K562 (cell line): ENCODE measurements around the gene CPVL. TPM values are rescaled to one million over a fixed set of nuclear protein-coding genes. Genes with fewer than 3 reads are reported as not detected.
A peak's percentile ranks its signal among the peaks of the same experiment; 100 is the strongest.

Source experiments
- ATAC-seq: fragments of 200-7000 bp; cut with Tn5 transposase; 3 replicates; pipeline ENCODE4 v1.9.1; 2020; ENCODE audit warnings: moderate library complexity
- BruUV-seq: library from RNA; stranded (reverse); fragments of 400-500 nt; replicated peaks from 2 replicates; lab custom pipeline; 2021; lab: Mats Ljungman, UMichigan
- CTCF ChIA-PET: fragments of 300-600 bp; formaldehyde crosslinking; extraction: SDS; loops from one replicate; lab custom pipeline; 2021; ENCODE audit warnings: low intra/inter-chr PET ratio; lab: Yijun Ruan, JAX
- POLR2A ChIA-PET: fragments of 300-600, 350-650 bp; sonication (Branson Sonifier 250); formaldehyde crosslinking; extraction: SDS; loops from one replicate; lab custom pipeline; 2021; ENCODE audit warnings: antibody characterized with exemption, inconsistent platforms; lab: Yijun Ruan, JAX
- DNase-seq, 4 experiments: peaks; one replicate each; pipeline versions ENCODE4 v3.0.0 to v3.0.0-alpha.2; 2011 to 2018; ENCODE audit warnings: low spot score in 3 of 4, mixed read lengths in 3 of 4; ENCODE audit errors: extremely low read depth in 1 of 4
- FAIRE-seq: peaks from 2 replicates; lab custom pipeline; 2011; peaks lifted over from hg19 to GRCh38; lab: Jason Lieb, UNC
- H2AFZ ChIP-seq: 2 replicates; pipeline ENCODE4 v1.6.0; 2011; ENCODE audit warnings: low read depth, low read length, control low read depth, inconsistent platforms
- H3K27ac ChIP-seq: fragments of 200-600 bp; 3 replicates; pipeline ENCODE4 v1.8.0; 2011; ENCODE audit warnings: low read depth, mild to moderate bottlenecking, control low read depth, inconsistent platforms, low read length, moderate library complexity, mixed read lengths; ENCODE audit errors: extremely low read depth
- H3K27me3 ChIP-seq, 2 experiments: fragments of 300-600 bp in 1 of 2; 2 replicates in 1 of 2; 3 replicates in 1 of 2; pipeline versions ENCODE4 v1.6.0 to v1.8.0; 2011; ENCODE audit warnings: inconsistent platforms in 2 of 2, low read length in 2 of 2, mild to moderate bottlenecking in 1 of 2, mixed read lengths in 1 of 2, moderate library complexity in 1 of 2; ENCODE audit not compliant: control insufficient read depth in 2 of 2, insufficient read depth in 2 of 2
- H3K36me3 ChIP-seq: fragments of 300-600 bp; 3 replicates; pipeline ENCODE4 v1.8.0; 2011; ENCODE audit warnings: mild to moderate bottlenecking, low read length, inconsistent platforms; ENCODE audit not compliant: control insufficient read depth, insufficient read depth
- H3K4me1 ChIP-seq, 2 experiments: fragments of 200-600 bp in 1 of 2; replicated peaks in 1 of 2; 2 replicates in 1 of 2; 3 replicates in 1 of 2; pipeline versions ENCODE4 v1.5.1 to v1.8.0; 2011; ENCODE audit warnings: inconsistent platforms in 2 of 2, low read length in 2 of 2, mild to moderate bottlenecking in 1 of 2, mixed read lengths in 1 of 2, moderate library complexity in 1 of 2; ENCODE audit not compliant: control insufficient read depth in 2 of 2, insufficient read depth in 2 of 2
- H3K4me2 ChIP-seq: 2 replicates; pipeline ENCODE4 v1.6.1; 2011; ENCODE audit warnings: low read length, control low read depth, inconsistent platforms, mixed read lengths; ENCODE audit not compliant: insufficient read depth
- H3K4me3 ChIP-seq: fragments of 200-600 bp; sonication (generic), shearing (Covaris generic); 2 replicates; pipeline ENCODE4 v1.5.1; 2016; ENCODE audit warnings: control low read depth, inconsistent platforms
- H3K79me2 ChIP-seq: fragments of 200-600 bp; 3 replicates; pipeline ENCODE4 v1.8.0; 2011; ENCODE audit warnings: low read length, inconsistent platforms; ENCODE audit not compliant: control insufficient read depth, insufficient read depth
- H3K9ac ChIP-seq, 2 experiments: 2 replicates each; pipeline versions ENCODE4 v1.6.0 to v1.6.1; 2011; ENCODE audit warnings: low read depth in 2 of 2, low read length in 2 of 2, control low read depth in 1 of 2, inconsistent platforms in 1 of 2, mild to moderate bottlenecking in 1 of 2, mixed read lengths in 1 of 2; ENCODE audit not compliant: insufficient read depth in 1 of 2
- H3K9me1 ChIP-seq: one replicate; pipeline ENCODE4 v1.6.0; 2011; ENCODE audit warnings: inconsistent platforms, mild to moderate bottlenecking, low read length, moderate library complexity; ENCODE audit not compliant: control insufficient read depth, insufficient read depth
- H3K9me3 ChIP-seq: replicated peaks from 2 replicates; pipeline ENCODE4 v1.5.1; 2011; ENCODE audit warnings: low read depth, low read length, inconsistent platforms; ENCODE audit not compliant: control insufficient read depth, insufficient read depth
- H4K20me1 ChIP-seq: replicated peaks from 2 replicates; pipeline ENCODE4 v1.6.1; 2011; ENCODE audit warnings: low read length, inconsistent platforms, mixed read lengths; ENCODE audit not compliant: control insufficient read depth, insufficient read depth
- RAD51 ChIP-seq: fragments of 450-650 bp; IDR thresholded peaks from 2 replicates; pipeline ENCODE4 v1.7.1; 2016; ENCODE audit warnings: low read depth, mild to moderate bottlenecking, borderline replicate concordance
- SMARCA5 ChIP-seq: fragments of 450-650 bp; IDR thresholded peaks from 2 replicates; pipeline ENCODE4 v1.6.1; 2016
- USF1 ChIP-seq: sonication (generic); formaldehyde crosslinking; IDR thresholded peaks from 2 replicates; pipeline ENCODE4 v1.9.0; 2022; ENCODE audit warnings: mild to moderate bottlenecking, missing genetic modification reagents
- ZNF764 ChIP-seq: fragments of 250-450 bp; sonication (Bioruptor Pico); IDR thresholded peaks from 2 replicates; pipeline ENCODE4 v1.4.0; 2020; ENCODE audit warnings: low read depth, mild to moderate bottlenecking, moderate library complexity
- WGBS: fragments of 100-300 bp; shearing (Covaris generic); methylation state at CpG from one replicate; pipeline ENCODE4 v1.1.6; 2016; ENCODE audit warnings: low coverage, mixed read lengths; ENCODE audit not compliant: insufficient coverage; ENCODE audit errors: missing lambda C conversion rate; 5-methylcytosine and 5-hydroxymethylcytosine counted together
- in situ Hi-C: fragments of 300-500 bp; cut with MboI; formaldehyde crosslinking; loops from 4 replicates; pipeline ENCODE4 v1.15.0; 2018; ENCODE audit warnings: inconsistent platforms, mixed read lengths
- intact Hi-C: fragments of 100-400 bp; cut with micrococcal nuclease; formaldehyde crosslinking; loops from 2 replicates; pipeline ENCODE4 v1.14.2; 2022
- polyA plus RNA-seq, 8 experiments: library from polyadenylated mRNA; depleted of rRNA in 4 of 8; stranded (reverse) in 5 of 8; unstranded in 3 of 8; fragments of >200 nt; fragmentation: Nextera tagmentation in 2 of 8; fragmentation: Illumina TruSeq in 1 of 8; extraction: Ambion mirVana in 2 of 8; extraction: Trizol in 1 of 8; gene quantifications; 2 replicates each; pipeline versions ENCODE4 v1.2.1 to v1.2.3, GENCODE V29; 2011 to 2014; ENCODE audit warnings: inconsistent platforms in 1 of 8, missing spikeins in 1 of 8
- total RNA-seq, 7 experiments: library from RNA; depleted of rRNA in 6 of 7; stranded (reverse); fragments of >200 nt in 6 of 7; fragmentation: Illumina TruSeq in 2 of 7; extraction: Trizol in 2 of 7; gene quantifications; 2 replicates each; pipeline versions ENCODE4 v1.2.1 to v1.2.3, GENCODE V29; 2011 to 2021; ENCODE audit warnings: low replicate concordance in 1 of 7
- TF ChIP-seq, protein P1 (sequence below): fragments of 450-650 bp; formaldehyde crosslinking; IDR thresholded peaks from 2 replicates; pipeline ENCODE4 v1.4.0; 2020; ENCODE audit warnings: mild to moderate bottlenecking, mixed read lengths
- TF ChIP-seq, protein P2 (sequence below): sonication (generic); formaldehyde crosslinking; IDR thresholded peaks from 2 replicates; pipeline ENCODE4 v1.5.0; 2020; ENCODE audit warnings: missing genetic modification reagents

CPVL gene
- total and polyA plus RNA-seq, 9 of the 15 experiments (the other 6 are each of a cell fraction or from before 2014, with no cell fraction given): 0.89 to 2.4 (median 1.5) TPM

DNA sequence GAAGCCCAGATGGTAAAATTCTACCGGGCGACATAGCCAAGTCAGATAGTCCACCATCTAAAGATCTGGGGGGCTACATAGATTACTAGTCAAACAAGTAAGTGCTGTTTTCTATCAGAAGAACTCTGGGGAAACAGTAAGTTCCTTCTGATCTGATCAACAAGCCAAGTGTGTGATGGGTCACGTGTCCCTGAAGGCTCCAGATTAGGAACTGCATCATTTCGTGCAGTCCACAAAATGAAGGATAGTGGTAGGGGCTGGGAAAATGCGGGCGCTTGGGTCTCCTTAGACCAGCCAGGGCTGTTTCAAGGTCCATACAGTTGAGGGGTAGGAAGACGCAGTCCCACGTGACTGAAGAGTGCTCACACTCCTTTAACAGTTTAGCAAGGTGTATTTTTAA lies 46.5 kb upstream of the CPVL start:
- H2AFZ ChIP-seq: no peak overlapping the region
- POLR2A ChIA-PET: no interaction called here
- WGBS: 17% methylated on average over 8 of the region's 8 CpGs
- H3K4me3 ChIP-seq: no peak overlapping the region
- H3K4me2 ChIP-seq: no peak overlapping the region
- no peaks in the 10 kb centered on the region for H3K9me3 ChIP-seq
- no peaks in the 10 kb centered on the region for H3K36me3 ChIP-seq
- BruUV-seq: no TSS peak
- DNase-seq (no peak), FAIRE-seq (no peak), ATAC-seq (no peak)
- TF ChIP-seq SMARCA5 (no peak), ZNF764 (CRISPR knock-in tag) (no peak), USF1 (CRISPR knock-in tag) (peak; percentile 72), RAD51 (peak; percentile 16; the same call in 1 of the 2 replicates)
- TF ChIP-seq, protein P1, sequence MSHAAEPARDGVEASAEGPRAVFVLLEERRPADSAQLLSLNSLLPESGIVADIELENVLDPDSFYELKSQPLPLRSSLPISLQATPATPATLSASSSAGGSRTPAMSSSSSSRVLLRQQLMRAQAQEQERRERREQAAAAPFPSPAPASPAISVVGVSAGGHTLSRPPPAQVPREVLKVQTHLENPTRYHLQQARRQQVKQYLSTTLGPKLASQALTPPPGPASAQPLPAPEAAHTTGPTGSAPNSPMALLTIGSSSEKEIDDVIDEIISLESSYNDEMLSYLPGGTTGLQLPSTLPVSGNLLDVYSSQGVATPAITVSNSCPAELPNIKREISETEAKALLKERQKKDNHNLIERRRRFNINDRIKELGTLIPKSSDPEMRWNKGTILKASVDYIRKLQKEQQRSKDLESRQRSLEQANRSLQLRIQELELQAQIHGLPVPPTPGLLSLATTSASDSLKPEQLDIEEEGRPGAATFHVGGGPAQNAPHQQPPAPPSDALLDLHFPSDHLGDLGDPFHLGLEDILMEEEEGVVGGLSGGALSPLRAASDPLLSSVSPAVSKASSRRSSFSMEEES (CRISPR knock-in tag): peak; percentile 41; the same call in 1 of the 2 replicates
- TF ChIP-seq, protein P2, sequence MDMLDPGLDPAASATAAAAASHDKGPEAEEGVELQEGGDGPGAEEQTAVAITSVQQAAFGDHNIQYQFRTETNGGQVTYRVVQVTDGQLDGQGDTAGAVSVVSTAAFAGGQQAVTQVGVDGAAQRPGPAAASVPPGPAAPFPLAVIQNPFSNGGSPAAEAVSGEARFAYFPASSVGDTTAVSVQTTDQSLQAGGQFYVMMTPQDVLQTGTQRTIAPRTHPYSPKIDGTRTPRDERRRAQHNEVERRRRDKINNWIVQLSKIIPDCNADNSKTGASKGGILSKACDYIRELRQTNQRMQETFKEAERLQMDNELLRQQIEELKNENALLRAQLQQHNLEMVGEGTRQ (CRISPR knock-in tag): peak; percentile 63
- H3K79me2 ChIP-seq: no peaks in the 10 kb centered on the region
- CTCF ChIA-PET: no interaction called here
- H3K9ac ChIP-seq: no peak overlapping the region
- H3K4me1 ChIP-seq: peaks cover 0 to 11% of the 10 kb centered on the region in 2 experiments; a peak in 2 of 5 replicates
- H3K27ac ChIP-seq: no peak overlapping the region
- H3K9me1 ChIP-seq: no peaks in the 10 kb centered on the region
- intact Hi-C loops: no loop called here
- in situ Hi-C loops: no loop called here
- peaks cover 14 to 22% of the 10 kb centered on the region in 2 experiments; a peak in 3 of 5 replicates for H3K27me3 ChIP-seq
- peaks cover 4% of the 10 kb centered on the region; the same call in 1 of the 2 replicates for H4K20me1 ChIP-seq
